GM21576 (cell line): ENCODE results near the gene NLRP6.

Source experiments
- ATAC-seq: cut with Tn5 transposase; IDR thresholded peaks from one replicate; pipeline ENCODE4 v1.9.1; 2021; ENCODE audit warnings: mild to moderate bottlenecking, moderate library complexity; ENCODE audit not compliant: unreplicated experiment

Gene NLRP6

DNA sequence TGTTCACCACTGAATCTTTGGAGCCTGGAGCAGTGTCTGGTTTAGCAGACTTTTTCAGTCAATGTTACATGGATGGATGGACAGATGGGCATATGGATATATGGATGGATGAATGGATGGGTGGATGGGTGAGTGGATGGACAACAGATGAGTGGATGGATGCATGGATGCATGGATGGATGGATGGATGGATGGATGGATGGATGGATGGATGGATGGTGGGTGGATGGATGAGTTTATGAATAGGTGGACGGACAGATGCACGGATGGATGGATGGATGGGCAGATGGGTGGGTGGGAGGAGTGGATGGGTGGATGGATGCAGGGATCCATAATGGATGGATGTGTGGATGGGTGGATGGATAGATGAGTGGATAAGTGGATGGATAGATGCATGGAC is 22.4 kb upstream of the NLRP6 start:
- ATAC-seq, result no peak

DNA sequence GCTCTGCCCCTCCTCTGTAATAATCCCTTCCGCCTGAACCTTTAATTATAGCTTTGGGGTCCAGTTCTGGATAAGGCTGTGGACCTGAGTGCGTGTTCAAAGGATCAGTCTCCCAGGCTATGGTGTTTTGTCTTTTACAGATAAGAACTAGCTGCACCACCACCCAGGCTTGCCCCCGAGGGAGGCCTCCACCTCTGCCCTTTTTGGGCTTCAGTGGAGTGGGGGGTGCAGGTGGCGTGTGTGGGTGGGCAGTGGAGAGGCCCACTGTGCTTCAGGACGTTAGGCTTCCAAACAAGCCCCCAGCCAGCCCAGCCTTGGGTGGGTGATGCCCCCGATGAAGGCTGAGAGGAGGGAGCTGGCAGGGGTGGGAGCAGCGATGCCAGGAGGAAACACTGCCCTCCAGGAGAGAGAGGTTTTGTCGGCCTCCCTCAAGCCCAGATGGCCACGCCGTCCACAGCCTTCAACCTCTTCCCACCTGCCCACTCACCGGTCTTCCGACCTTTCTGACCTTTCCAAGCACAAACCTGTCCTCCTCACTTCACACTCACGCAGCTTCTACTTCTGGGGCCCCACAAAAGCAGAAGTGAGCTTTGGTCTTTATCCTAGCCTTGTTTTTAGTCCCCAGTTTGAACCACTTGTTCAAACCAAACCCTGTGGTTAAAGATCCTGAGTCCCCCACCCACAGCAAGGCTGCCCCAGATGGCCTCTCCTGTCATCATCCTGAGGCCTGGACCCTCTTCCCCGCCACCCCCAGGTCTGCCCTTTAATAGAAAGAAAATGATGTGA is 21.1 kb upstream of the NLRP6 start:
- no peak for ATAC-seq

DNA sequence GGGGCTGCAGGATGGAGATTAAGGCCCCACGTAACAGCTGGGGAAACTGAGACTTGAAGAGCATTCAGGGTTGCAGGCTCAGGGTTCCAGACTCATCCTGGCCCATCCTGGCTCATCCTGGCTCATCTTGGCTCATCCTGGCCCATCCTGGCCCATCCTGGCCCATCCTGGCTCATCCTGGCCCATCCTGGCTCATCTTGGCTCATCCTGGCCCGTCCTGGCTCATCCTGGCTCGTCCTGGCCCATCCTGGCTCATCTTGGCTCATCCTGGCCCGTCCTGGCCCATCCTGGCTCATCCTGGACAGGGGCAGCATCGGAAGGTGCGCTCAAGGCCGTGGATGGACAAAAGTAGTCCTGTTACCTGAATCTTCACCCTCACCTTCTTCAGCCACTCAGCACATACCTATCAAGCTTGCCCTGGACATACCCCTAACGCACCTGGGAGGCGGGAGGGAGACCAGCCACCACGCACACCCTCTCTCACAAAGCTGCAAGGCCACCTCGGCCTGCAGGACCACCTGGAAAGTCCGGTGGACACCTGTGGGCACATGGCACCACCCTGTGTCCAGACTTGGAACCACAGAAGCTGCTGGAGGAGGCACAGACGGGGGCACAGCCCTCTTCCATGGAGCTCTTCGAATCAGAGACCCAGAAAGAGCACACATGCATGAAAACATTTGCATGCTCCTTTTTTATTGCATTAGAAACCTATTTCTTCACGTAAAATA is 20.3 kb upstream of the NLRP6 start:
- ATAC-seq, result no peak

GRCh38 chr11:259413-259812 is 18.8 kb upstream of the NLRP6 start:
- no peak for ATAC-seq

DNA sequence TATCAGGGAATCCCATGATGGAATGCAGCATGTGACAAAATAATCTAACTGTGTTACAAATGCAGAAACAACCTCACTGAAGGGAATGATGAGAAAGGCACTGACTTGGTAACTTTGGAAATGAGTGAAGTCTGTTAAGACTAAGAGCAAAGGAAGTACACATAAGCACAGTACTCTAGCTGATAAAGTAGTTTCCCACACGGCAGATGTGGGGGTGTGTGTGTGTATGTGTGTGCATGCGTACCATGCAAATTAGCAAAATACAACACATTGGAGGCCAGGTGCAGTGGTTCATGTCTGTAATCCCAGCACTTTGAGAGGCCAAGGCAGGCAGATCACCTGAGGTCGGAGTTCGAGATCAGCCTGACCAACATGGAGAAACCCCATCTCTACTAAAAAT is 16.6 kb upstream of the NLRP6 start:
- no peak for ATAC-seq

DNA sequence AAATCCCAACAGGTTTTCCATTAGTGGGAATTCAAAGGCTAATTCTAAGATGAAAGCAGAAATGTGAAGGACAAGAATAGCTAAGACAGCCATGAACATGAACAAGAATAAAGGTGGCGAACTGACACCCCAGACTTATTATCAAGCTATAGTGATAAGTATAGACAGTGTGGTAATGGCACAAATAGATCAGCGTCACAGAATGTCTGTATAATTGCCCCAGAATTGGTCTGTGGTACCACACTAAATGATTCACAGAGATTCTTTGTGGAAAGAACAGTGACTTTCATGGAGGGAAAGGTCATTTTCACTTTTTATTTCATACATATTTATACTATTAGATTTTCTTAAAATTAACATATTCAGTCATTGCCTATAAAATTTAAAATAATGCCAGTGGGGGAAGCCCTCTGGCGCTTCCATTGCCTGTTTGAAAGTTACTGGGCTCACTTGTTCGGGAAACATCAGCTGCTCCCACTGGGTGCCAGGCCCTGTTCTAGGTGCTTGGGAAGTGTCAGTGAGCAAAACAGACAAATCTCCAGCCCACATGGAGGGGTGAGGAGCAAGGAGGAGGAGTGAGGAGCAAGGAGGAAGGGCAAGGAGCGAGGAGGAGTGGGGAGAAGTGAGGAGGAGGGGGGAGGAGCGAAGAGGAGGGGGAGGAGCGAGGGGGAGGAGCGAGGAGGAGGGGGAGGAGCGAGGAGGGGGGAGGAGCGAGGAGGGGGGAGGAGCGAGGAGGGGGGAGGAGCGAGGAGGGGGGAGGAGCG is 11.3 kb upstream of the NLRP6 start:
- no peak for ATAC-seq

DNA sequence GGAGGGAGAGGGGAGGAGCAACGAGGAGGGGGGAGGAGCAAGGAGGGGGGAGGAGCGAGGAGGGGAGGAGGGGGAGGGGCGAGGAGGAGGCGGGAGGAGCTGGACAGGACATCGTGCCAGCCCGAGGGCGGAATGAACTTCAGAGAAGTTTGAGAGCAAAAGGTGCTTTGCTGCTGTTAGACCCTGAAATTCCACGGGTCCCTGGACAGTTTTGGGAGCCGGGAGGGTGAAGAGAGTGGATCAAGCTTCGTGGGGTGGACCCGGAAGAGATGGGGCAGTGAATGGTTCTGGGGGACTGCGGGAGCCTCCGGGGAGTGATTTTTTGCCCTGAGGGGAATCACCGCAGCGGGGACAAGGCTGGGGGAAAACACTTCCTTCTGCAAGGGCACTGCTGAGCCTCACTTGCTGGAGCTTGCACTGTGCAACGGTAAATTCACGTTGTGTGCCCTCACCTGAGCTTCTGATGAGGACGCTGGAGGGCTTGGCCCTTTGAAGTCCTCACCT is 10.7 kb upstream of the NLRP6 start:
- no peak for ATAC-seq

DNA sequence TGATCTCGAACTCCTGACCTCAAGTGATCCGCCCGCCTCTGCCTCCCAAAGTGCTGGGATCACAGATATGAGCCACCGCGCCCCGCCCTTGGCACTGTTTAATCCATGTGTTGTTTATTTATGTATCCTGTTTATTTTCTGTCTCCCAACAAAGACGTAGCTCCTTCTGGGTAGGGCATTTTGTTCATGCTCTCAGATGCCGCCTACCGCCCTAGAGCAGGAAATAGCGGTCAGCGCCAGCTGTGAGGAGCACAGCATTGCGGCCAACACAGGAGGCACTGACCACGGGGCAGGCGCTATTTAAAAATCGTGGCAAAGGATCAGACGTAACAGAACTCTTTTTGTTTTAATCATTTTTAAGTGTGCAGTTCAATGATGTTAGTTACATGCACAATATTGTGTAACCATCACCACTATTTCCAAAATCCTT is 9.5 kb upstream of the NLRP6 start:
- ATAC-seq, result peak; percentile 32

DNA sequence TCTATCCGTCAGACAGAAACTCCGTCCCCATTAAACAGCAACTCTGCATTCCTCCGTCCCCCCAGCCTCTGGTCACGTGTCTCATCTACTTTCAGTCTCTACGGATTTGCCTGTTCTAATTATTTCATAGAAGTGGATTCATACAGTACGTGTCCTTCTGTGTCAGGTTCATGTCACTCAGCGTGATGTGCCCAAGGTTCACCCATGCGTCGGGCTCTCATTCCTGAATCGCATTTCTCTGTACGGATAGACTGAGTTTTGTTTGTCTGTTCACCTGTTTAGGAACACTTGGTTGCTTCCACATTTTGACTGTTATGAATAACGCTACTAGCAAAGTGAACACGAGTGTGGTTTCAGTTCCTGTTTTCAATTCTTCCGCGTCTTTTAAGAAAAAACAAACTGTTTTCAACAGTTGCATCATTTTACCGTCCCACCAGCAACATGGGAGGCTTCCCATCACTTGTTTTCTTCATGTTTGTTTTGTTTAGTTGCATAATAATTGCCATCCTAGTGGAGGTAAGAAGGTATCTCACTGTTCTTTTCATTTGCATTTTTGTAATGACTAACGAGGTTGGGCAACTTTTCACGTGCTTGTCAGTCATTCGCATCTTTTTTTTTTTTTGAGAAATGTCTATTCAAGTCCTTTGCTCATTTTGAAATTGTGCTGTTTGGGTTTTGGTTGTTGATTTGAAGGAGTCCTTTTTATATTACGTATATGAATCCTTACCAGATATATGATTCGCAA is 8.9 kb upstream of the NLRP6 start:
- ATAC-seq, result peak; percentile 66

GRCh38 chr11:270451-271318 is 7.5 kb upstream of the NLRP6 start:
- no peak for ATAC-seq

DNA sequence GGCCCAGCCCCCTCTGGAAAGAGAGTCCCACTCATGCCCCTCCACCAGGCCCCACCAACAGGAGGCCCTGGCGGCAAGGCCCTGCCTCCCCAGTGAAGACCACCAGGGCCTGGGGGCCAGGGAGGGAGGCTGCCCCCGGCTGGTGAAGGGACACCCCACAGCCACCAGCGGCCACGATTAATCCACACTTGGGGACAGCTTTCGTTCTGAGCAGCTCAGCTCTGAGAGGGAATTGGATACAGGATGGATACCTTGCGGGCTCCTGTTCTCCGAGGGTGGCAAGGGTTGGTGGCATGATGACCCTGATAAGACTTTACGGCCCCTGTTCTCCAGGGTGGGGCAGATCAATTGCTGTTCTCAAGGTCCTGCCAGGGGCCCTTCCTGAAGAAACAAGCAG is 6.9 kb upstream of the NLRP6 start:
- no peak for ATAC-seq

- ATAC-seq, result no peak
Measured at GRCh38 chr11:272195-272930, 5.8 kb upstream of the NLRP6 start.

DNA sequence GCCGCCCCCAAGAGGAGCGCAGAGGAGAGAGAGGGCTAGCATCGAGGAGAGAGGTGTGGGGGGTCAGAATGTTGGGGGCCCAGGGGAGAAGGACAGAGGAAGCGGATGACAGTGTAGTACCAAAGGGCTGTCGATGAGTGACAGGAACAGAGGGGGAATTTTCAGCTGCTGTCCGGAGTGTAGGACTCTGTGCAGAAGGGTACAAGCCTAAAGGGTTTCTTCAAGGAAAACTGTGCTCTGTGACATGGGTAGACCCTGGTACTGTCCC is 5.3 kb upstream of the NLRP6 start:
- no peak for ATAC-seq

DNA sequence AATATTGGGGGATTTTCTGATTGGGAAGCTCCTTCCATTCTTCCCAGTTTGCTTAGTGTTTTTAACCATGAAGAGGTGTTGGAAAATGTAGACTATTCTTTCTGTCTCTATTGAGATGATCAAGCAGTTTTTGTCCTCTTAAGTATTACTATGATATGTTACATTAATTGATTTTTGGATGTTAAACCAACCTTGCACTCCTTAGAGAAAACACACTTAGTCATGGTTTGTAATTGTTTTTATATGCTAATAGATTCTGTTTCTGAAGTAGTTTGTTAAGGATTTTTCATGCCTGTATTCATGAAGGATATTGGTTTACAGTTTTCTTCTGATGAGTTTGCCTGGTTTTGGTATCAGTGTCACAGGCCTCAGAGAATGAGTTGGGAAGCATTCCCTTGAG is 2.0 kb upstream of the NLRP6 start:
- no peak for ATAC-seq

DNA sequence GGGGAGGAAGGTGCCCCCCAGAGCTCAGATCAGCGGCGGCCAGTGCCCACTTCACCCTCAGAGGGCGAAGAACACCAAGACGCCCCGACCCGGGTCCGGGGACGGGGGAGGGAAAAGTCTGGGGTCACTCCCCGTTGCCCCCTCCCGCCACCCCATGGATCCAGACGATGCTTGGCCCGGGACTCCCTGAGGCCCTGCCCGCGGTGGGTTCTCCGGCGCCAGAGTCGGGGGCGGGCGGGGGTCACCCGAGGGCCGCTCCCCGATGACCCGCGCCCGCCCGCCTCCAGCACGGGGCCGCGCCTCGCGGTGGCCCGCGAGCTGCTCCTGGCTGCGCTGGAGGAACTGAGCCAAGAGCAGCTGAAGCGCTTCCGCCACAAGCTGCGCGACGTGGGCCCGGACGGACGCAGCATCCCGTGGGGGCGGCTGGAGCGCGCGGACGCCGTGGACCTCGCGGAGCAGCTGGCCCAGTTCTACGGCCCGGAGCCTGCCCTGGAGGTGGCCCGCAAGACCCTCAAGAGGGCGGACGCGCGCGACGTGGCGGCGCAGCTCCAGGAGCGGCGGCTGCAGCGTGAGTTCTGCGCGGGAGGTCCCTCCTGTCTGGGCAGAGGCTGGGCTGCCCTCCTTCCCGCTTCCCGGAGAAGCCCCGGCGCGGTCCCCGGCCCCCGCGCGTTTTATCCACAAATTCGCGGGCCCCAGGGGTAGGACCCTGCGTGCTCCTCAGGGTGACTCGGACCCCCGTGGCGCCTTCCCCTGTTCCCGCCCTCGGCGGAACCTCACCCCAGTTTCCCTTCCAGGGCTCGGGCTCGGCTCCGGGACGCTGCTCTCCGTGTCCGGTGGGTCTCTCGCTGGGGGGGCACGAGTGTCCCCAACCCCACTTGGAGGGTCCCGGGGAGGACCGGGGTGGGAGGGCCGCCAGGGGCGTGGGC is 1.1 kb downstream of the NLRP6 start:
- no peak for ATAC-seq

DNA sequence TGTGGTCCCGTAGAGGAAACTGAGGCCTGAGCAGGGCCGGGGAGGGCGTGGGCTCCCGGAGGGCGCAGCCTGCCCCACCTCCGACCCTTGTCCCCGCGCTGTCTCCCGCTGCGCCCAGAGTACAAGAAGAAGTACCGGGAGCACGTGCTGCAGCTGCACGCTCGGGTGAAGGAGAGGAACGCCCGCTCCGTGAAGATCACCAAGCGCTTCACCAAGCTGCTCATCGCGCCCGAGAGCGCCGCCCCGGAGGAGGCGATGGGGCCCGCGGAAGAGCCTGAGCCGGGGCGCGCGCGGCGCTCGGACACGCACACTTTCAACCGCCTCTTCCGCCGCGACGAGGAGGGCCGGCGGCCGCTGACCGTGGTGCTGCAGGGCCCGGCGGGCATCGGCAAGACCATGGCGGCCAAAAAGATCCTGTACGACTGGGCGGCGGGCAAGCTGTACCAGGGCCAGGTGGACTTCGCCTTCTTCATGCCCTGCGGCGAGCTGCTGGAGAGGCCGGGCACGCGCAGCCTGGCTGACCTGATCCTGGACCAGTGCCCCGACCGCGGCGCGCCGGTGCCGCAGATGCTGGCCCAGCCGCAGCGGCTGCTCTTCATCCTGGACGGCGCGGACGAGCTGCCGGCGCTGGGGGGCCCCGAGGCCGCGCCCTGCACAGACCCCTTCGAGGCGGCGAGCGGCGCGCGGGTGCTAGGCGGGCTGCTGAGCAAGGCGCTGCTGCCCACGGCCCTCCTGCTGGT is 1.9 kb downstream of the NLRP6 start:
- no peak for ATAC-seq

DNA sequence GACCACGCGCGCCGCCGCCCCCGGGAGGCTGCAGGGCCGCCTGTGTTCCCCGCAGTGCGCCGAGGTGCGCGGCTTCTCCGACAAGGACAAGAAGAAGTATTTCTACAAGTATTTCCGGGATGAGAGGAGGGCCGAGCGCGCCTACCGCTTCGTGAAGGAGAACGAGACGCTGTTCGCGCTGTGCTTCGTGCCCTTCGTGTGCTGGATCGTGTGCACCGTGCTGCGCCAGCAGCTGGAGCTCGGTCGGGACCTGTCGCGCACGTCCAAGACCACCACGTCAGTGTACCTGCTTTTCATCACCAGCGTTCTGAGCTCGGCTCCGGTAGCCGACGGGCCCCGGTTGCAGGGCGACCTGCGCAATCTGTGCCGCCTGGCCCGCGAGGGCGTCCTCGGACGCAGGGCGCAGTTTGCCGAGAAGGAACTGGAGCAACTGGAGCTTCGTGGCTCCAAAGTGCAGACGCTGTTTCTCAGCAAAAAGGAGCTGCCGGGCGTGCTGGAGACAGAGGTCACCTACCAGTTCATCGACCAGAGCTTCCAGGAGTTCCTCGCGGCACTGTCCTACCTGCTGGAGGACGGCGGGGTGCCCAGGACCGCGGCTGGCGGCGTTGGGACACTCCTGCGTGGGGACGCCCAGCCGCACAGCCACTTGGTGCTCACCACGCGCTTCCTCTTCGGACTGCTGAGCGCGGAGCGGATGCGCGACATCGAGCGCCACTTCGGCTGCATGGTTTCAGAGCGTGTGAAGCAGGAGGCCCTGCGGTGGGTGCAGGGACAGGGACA is 2.7 kb downstream of the NLRP6 start:
- no peak for ATAC-seq
